Stromal cell of bone marrow (primary cell): ENCODE measurements around the gene LRRN2.

Experiments used
- DNase-seq: peaks from one replicate; pipeline ENCODE4 v3.0.0-alpha.2; 2012; ENCODE audit warnings: low read depth

Gene LRRN2

DNA sequence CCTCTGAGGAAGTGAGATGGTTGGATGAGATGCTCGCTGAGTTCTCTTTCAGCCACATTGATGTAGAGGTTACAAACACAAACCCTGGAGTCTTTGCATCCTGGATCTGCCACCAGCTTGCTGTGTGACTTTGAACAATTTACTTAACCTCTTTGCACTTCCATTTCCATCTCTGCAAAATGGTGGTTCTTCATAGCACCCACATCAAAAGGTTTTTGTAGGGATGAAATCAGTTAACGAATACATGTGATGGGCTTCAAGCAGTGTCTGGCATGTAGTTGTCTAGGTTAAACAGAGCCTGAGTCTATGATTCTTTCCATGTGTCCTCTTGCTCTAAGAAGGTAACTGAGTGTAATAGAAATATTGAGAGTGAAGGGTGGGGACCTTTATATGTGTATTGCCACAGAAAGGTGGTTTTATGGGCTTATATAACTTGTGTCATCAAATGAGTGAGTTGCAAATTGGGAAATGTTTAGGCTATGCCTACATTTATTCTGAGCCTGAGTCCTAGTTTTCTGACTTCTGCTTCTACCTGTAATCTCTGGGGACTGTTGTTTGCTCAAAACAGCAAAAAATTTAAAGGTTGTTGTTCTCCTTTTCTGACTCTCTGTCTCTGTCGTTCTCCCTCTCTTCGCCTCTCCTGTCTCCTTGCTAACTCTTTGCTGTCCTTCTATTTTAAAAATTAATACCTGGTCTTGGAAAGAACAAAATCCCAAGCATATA is 27.3 kb upstream of the LRRN2 start:
- DNase-seq, result no peak

DNA sequence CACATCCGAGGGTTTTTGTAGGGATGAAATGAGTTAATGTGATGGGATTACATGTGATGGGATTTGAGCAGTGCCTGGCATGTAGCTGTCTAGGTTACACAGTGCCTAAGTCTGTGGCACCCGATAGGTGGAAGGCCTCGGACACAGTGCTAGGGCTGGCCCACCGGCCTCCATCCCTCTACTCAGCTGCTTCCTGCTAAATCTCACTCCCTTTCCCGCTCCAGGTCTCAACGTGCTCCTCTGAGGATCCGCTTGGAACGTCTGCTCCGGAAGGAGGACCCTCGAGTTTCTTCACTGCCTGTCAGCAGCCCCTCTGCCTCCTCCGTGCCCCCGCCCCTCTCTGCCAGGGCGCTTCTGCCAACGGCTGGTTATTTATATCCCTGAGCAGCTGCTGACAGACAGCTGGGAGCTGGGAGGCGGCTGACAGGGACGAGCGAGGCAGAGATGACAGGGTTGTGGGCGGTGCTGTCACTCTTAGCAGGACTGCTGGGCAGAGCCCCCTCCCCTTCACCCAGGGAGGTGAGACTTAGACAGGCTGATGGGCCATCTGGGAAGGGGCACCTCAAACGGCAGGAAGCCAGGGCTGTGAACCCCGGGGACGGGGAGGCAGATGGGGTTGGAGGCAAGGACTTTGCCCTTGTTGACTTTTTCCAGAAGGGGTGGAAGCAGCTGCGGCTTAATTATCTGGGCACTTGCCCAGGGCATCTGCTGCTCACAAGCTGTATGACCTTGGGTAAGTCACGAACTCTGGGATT is 26.6 kb upstream of the LRRN2 start:
- no peak for DNase-seq

DNA sequence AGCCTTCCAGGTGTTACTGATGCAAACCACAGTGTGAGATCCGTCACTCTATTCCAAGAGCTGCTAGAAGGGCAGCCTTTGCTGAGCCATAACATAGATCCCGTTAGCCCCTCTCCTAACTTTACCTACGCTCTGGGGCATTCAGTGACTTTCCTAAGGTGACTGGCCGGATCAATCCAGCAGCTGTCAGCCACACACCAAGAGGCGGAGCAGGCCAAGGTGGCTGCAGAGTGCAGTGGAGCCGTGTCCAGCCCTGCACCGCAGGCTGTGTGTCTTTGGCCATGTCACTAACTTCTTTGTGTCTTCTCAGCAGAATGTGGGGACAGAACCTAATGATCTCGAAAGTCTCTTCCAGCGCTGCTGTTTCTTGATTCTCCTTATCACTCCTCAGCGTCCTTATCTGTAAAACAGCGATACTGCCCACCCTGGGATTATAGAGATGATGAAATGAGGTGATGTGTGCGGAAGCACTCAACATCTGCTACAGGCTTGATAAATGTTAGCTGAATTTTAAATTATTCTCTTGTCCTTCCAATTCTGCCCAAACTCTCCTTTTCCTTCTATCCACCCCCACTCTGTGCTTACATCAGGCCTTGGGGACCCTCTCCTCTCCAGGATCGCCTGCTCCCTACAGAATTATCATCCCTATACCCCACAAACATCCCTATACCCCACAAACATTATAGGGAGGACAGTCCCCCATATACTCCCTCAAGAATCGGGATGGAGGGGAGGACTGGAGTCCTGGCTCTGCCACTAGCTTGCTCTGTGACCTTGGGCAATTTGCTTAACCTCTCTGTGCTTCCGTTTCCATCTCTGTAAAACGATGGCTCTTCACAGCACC is 25.8 kb upstream of the LRRN2 start:
- DNase-seq, result no peak

DNA sequence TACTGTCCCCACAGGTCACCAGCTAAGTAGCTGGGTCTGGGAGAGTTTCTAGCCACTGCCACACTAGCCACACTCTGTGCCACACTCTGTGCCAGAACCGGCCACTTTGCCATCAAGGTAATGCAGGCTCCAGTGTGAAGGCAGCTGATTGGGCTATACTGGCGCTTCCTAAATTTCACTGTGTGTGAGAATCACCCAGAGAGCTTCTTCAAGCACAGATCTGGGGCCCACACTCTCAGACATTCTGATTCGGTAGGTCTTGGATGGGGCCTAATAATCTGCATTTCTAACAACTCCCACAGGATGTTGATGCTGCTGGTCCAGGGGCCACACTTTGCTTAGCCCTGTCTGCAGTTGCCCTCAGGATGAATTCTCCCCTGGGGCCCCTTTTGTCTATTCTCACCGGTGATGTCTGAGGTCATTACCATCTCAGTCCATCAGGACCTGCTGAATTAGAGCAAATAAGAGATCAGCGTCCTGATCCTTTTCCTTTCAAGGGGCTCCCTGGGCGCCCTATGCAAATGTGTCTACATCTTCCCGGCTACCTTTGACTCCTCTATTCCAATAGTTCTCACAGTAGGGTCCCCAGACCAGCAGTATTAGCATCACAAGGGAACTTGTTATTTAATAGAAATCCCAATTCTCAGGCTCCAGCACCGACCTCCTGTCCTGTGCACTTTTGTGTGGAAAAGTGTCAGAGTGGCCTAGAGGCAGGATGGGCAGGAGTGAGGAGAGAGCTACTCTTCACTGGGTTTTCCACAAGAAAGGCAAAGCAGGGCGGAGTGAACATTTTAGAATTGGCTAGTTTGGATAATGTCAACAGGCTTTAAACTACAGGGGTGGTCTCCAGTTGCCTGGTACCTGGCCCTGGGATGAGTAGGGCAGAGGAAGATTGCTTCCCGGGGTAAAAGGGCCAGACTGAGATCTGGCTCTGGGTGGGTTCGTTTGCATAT is 24.7 kb upstream of the LRRN2 start:
- DNase-seq, result no peak

DNA sequence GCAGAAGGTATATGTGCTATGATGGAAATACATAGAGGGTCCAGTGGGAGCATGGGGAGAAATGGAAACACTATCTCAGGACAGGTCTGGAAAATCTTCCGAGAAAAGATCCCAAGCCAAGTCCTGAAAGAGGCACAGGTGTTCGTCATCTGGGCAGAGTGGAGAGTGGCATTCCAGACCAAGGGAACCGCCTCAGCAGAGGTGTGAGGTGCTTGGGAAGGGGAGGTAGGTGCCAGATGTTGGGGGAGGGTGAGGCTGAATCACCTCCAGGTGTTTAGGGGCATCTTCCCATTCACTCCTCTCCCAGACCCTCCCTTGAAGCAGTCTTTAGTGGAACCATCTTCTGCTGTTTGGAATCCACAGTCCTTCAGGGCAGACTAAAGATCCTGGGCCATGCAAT is 23.5 kb upstream of the LRRN2 start:
- no peak for DNase-seq

DNA sequence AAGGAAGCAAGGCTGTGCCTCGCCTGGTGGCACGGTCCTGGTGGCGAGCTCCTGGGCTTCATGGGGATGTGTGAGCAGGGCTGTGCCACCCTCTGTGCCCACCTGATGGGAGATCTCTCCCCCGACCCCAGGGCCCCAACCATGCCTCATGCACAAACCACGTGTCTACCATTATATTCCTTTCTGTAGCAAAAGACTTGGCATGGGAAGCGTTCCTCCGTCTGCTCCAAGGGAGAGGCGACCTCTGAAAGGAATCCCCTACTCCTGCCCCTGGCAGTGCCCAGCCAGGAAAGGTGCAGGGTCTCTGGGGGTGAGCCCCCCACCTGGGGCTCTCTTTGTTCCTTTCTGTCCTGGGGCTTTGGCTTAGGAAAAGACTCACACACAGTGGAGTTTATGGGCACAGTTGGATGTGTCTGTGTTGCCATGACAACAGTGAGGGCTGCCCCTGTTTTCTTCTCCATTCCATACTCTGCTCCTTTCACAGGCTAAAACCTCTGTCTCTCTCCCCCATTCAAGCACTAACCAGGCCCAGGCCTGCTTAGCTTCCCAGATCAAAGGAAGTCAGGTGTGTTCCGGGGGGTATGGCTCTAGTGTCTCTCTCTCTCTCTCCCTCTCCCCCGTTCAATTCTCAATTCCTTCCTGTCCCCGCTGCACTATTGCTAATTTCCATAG is 21.4 kb upstream of the LRRN2 start:
- DNase-seq, result no peak

DNA sequence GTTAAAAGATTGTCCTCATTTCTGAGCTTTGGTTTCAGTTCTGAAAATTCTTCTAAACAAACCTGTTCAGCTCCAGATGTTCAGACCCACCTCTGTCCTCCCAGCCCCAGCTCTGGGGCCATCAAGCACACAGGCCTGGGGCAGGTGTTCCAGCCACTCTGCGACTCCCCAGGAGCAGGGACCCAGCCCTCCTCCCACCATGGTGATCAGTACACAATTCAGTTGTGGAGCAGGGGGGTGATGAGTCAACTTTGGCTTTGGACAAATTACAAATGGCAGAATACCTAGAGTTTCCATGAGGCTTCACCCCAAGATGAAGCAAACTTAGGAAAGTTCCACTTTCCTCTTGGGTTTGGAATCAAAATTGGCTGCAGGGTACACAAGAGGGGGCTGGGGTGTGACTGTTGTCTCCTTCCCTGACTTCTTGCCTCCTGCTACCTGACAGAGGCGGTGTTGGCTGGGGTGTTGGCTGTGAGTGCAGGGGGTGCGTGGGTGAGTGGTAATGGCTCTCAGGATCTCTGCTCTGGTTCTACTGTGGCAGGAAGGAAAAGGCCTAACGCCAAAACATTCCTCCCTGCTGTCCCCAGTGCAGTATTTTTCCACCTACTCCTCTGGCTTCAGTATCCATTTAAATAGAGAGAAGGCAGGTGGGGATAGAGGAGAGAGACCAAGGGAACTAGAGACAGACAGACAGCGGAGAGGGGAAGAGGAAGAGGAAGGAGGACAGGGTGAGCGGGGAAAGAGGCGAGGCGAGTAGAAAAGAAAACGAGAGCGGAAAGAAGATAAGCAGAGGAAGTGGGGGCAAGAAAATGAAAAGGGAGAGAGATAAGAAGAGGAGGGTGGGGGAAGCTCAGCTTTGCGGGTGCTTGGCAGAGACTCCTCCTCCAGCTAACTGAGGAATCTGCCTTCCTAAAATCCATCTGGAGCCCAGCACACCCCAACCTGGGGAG is 20.6 kb upstream of the LRRN2 start:
- DNase-seq, result no peak

DNA sequence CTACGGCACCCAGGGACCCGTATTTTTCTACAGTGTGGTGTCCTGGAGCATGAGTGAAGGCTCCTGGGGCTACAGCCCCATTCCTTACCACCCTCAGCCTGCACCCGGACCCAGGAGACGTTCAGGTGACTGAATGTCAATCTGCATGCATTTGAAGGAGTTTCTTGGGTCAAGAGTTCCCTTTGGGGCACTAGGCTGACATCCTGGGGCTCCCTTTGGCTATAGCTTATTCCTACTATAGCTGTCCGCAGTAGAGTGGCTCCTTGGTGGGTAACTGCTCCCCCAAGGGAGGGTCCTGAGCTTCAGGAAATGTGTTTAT is 19.9 kb upstream of the LRRN2 start:
- DNase-seq, result no peak

DNA sequence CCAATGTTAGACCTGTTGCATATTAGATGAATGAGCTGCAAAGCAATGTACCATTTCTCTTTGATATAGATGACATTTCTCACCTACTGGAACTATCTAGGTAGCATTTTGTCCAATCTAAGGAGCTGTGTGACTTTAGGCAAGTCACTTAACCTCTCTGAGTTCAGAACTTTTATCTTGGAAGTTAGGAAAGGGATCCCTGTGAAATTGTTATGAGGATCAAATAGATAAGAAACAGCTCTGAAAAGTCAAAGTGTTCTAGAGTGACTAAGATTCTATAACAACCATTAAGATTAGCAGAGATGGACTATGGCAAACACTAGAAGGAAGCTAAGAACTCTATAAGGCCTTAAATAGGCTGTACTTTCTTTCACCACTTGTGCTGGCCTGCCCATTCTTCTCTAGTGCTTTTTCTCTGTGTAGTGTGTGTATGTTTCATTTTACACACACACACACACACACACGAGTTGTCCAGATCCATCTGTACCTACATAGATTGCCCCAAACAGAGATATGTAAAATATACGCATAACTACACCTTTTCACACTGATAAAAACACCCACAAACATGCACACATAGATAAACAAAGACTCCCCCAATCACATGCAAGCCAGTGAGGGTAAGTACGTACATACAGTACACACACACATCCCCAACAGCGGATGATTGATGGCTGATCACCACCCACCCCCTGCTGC is 19.4 kb upstream of the LRRN2 start:
- no peak for DNase-seq

DNA sequence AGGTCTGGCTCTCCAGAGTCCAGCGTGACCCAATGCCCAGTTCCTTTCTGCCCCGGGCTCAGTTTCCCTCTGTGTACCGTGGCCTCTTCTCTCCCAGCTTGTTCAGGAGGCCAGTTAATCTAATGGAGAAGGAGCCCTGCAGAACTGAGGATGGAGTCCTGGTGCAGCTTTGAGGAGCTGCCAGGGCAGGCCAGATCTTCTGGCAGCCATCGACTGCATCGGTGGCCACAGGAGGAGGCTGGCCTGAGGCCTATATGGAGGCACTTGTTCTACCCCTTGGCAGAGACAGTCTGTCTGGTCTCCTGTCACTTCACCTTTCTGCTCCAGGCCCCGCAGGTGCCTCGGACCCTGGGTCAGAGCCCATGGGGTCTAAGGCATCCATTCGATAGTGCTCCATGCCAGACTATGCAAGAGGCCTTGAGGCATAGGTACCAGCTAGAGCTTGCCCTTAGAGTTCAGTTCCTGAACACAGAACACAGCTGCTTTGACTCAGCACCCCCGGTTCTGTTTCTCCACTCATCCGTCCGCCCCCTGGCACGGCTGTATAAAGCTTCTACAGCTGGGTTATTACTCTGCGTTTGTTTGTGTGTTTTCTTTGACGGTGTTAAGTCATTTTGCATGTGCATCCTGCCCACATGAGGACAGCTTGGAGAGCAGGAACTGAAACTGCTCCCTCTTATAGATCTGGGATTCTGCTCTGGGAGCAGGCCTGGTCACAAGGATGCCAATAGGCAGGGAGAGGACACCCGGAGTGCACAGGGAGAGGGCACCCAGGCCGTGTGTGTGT is 18.5 kb upstream of the LRRN2 start:
- no peak for DNase-seq

DNA sequence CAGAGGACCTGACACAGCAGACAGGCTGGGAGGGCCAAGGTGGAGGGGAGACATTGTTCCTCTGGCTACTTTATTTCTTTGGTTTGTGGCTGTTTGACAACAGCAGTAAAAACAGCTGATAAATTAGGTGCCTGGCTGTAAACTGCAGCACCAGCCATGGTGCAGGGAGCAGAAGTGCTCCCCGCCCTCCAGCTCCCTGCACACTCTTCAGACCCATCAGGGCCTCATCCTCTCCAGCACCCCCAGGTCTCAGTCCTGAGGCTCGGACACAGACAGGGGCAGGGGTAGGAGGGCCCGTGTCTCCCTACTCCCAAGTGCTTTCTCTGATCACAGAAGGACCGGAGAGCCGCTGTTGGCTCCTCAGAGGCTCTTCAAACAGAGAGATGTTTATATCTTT is 17.7 kb upstream of the LRRN2 start:
- DNase-seq, result no peak

DNA sequence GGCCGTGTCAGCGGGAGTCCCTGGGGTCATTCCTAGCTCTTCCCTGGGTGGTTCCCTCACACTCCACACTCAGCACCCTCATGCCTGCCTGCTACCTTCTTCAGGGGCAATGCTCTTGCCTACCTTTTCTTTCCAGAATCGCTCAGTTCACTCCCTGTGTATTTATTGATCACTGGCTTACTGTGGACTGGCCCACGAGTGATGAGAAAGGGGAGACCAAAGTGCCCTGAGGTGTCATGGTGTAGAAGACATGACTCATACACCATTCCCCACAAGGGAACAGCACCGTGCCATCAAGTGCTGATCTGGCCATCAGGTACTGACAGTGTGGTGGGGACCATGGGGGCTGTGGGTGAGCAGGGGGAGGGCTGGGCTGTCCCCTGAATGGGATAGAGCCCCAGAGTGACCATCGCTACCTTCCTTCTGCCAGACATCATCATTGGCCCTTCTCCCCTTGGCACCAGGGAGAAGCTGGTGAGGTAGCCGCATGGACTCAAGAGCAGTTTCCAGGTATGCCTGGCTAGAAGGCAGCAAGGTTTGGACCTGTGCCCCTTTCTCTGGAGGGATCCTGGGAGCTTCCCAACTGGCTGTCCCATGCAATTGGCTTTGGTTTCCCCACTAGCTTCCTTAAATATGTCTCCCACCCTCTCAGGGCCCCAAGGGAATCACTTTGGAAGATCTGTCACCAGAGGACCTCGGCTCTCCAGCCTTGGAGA is 17.2 kb upstream of the LRRN2 start:
- DNase-seq, result no peak

DNA sequence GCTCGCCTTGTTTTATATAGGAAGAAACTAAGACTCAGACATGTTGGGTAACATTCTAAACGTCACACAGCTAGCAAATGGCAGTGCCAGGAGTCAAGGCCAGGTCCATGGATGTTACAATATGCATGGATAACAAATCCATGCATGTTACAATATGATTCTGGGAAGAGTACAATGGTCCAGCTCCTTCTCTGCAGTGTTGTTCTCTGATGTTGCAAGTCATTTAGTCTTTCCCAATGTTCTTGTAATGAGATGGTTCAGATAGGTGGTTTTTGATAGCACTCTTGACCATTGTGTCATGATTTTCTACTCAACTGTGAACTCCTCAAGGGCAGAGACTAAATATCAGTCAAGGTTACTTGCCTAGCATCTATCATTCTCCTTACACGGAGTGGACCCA is 15.7 kb upstream of the LRRN2 start:
- no peak for DNase-seq

DNA sequence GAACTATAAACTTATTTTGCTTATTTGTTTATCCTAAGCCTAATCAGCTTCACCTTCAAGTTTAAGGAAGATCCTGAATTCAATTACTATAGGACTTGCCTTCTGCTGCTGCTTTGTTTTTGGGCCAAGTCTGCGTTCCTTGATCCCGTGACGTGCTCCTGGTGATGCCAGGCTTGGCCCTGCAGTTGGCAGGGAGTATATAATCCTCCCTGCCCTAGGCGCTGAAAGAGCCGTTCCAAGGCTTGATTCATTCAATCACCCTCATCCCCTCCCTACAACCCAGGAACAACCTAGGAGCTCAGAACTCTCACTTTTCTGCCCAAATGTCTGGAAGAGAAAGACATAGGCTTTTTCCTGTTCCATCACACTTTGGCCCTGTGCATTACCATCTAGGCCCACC is 12.4 kb upstream of the LRRN2 start:
- DNase-seq, result no peak

DNA sequence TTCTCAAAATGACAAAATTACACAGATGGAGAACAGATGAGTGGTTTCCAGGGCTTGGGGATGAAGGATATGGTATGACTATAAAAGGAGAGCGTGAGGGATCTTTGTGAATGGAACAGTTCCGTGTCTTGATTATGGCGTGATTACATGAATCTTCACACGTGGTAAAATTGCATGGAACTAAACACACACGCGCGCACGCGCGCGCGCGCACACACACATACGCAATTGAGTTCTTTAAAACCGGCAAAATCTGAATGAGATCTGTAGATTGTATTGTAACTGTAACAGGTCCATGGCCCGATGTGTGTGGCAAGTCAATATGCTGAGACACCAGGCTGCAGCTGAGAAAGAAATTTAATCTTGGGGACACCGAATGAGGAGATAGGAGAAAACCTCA is 11.1 kb upstream of the LRRN2 start:
- no peak for DNase-seq

DNA sequence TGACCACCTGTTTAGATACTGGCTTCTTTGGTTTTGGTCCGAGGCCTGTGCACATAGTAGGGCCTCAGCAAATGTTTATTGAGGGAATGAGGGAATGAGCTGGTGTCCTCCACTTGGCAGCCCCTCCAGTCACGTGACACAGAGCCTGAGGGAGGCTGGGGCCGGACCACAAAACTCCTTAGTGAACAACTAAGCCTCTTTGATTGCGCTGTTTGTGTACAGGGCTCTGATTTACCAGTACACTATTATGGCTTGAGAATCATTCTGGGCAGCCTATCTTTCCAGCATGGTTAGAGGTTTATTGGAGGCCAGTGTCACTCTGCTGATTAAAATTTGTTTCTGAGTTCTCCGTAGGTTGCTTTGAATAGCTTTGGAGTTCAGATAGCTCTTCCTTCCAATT is 10.2 kb upstream of the LRRN2 start:
- DNase-seq, result no peak

DNA sequence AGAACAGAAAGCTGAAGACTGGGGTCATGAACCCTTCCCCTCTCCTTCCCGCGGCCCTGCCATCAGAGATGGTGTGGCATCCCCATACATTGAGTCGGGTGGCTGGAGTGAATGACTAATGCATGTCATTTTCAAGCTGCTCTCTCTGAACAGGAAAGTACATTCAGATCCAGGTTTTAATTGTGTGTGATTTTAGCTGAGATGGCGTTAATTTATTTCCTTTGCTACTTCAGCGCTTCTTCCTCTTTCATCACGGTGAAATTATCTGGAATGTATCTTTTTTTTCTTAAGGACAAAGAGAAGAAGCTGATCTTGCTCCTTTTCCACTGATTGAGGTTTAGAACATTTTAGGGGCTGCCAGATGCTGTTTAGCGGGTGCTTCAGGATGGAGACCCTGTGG is 8.6 kb upstream of the LRRN2 start:
- DNase-seq, result no peak

DNA sequence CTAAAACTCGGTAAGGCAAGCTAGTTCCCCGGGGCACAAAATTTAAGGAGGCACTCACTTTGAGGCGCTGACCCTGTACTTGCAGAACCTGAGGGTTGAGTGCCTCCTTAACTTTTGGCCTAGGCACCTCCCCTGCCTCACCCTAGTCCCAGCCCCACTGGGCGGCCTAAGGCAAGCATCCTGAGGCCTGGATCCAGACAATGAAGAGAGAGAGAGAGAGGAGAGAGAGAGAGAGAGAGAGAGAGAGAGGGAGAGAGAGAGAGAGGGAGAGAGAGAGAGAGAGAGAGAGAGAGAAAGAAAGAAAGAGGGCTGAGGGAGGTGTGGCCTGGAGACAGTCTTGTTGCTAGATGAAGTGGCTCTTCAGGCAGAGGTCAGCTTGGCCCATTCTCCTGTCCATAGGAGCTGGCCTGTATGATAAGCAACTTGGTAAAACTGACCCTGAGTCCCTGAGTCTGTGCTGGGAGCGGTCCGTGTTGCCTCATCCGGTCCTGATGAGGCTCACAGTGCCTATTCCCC is 7.4 kb upstream of the LRRN2 start:
- no peak for DNase-seq
